Activated naive CD4-positive, alpha-beta T cell (primary cell): Measurements from ENCODE around the gene KATNAL1.
"Not testable (repeated sequence)": the region's sequence is repeated elsewhere in the genome, so short reads cannot be mapped to it uniquely, and the experiment has no call there.

Experiments
- DNase-seq, 4 experiments: peaks; one replicate each; lab custom pipeline; 2025; lab: John Stamatoyannopoulos, UW

KATNAL1 gene

GRCh38 chr13:30292325-30292724 is 15.0 kb downstream of the KATNAL1 start:
- no peak for DNase-seq

GRCh38 chr13:30290812-30291436 is 16.4 kb downstream of the KATNAL1 start:
- no peak for DNase-seq

GRCh38 chr13:30289533-30289932 is 17.8 kb downstream of the KATNAL1 start:
- DNase-seq, result no peak

- DNase-seq, result not testable (repeated sequence)
These were observed 21.3 kb downstream of the KATNAL1 start for GRCh38 chr13:30286059-30286458.

- no peak for DNase-seq
These were observed 31.2 kb downstream of the KATNAL1 start for GRCh38 chr13:30276178-30276577.

- no peak for DNase-seq
These were observed 33.3 kb downstream of the KATNAL1 start for GRCh38 chr13:30274083-30274482.

GRCh38 chr13:30270035-30270434 is 37.3 kb downstream of the KATNAL1 start:
- not testable (repeated sequence) for DNase-seq

GRCh38 chr13:30268673-30269072 is 38.7 kb downstream of the KATNAL1 start:
- DNase-seq, result no peak

GRCh38 chr13:30266756-30267155 is 40.6 kb downstream of the KATNAL1 start:
- no peak for DNase-seq

- DNase-seq, result not testable (repeated sequence)
These were observed 48.1 kb downstream of the KATNAL1 start for GRCh38 chr13:30259149-30259733.

GRCh38 chr13:30257468-30258099 is 49.8 kb downstream of the KATNAL1 start:
- DNase-seq, result no peak

- no peak for DNase-seq
These were observed 50.5 kb downstream of the KATNAL1 start for GRCh38 chr13:30256713-30257467.

- DNase-seq, result no peak
These were observed 51.7 kb downstream of the KATNAL1 start for GRCh38 chr13:30255696-30256095.

GRCh38 chr13:30253830-30254229 is 53.5 kb downstream of the KATNAL1 start:
- no peak for DNase-seq

- no peak for DNase-seq
These were observed 59.9 kb downstream of the KATNAL1 start for GRCh38 chr13:30247406-30247805.

GRCh38 chr13:30241532-30241931 is 65.8 kb downstream of the KATNAL1 start:
- DNase-seq, result no peak

- no peak for DNase-seq
These were observed 66.7 kb downstream of the KATNAL1 start for GRCh38 chr13:30240608-30241007.

GRCh38 chr13:30235216-30235615 is 72.1 kb downstream of the KATNAL1 start:
- no peak for DNase-seq

GRCh38 chr13:30234619-30235162 is 72.7 kb downstream of the KATNAL1 start:
- DNase-seq, result no peak

- DNase-seq, result no peak
These were observed 82.6 kb downstream of the KATNAL1 start for GRCh38 chr13:30224732-30225131.

- DNase-seq, result no peak
These were observed 85.1 kb downstream of the KATNAL1 start for GRCh38 chr13:30222254-30222653.

- DNase-seq, result no peak
These were observed 91.2 kb downstream of the KATNAL1 start for GRCh38 chr13:30216111-30216510.
